Caco-2 (cell line): Measurements from ENCODE around the gene ZNF583. TPM values are rescaled to one million over a fixed set of nuclear protein-coding genes. Genes with fewer than 3 reads are reported as not detected.

Source experiments
- BruUV-seq: library from RNA; stranded (reverse); fragments of 400-500 nt; replicated peaks from 2 replicates; lab custom pipeline; 2021; lab: Mats Ljungman, UMichigan
- CTCF ChIA-PET: fragments of 300-600 bp; sonication (Branson Sonifier 250); formaldehyde crosslinking; loops from one replicate; lab custom pipeline; 2022; ENCODE audit warnings: antibody characterized with exemption; lab: Charles Lee
- POLR2A ChIA-PET: fragments of 300-600 bp; sonication (Branson Sonifier 250); formaldehyde crosslinking; loops from one replicate; lab custom pipeline; 2022; ENCODE audit warnings: antibody characterized with exemption; lab: Charles Lee
- DNase-seq, 2 experiments: peaks; one replicate each; pipeline versions ENCODE4 v3.0.0 to v3.0.0-alpha.2; 2020 to 2022
- H3K27me3 ChIP-seq: replicated peaks from 2 replicates; pipeline ENCODE4 v1.6.0; 2011; ENCODE audit warnings: low read length; ENCODE audit not compliant: control insufficient read depth, insufficient read depth
- H3K36me3 ChIP-seq: 2 replicates; pipeline ENCODE4 v1.5.1; 2011; ENCODE audit warnings: low read length; ENCODE audit not compliant: control insufficient read depth, insufficient read depth
- H3K4me1 ChIP-seq: fragments of 250-450 bp; sonication (Bioruptor Pico); 2 replicates; pipeline ENCODE4 v1.5.1; 2020; ENCODE audit warnings: mild to moderate bottlenecking
- H3K4me3 ChIP-seq: 2 replicates; pipeline ENCODE4 v1.5.1; 2011; ENCODE audit warnings: low read depth, mild to moderate bottlenecking, control low read depth, low read length
- H3K9me3 ChIP-seq: fragments of 250-450 bp; sonication (Bioruptor Pico); 2 replicates; pipeline ENCODE4 v1.5.1; 2020; ENCODE audit warnings: mild to moderate bottlenecking, moderate library complexity
- H3K27ac Mint-ChIP-seq: one replicate; pipeline ENCODE4 v1.8.0; 2022; ENCODE audit warnings: mixed read lengths; ENCODE audit not compliant: unreplicated experiment
- H3K27me3 Mint-ChIP-seq: one replicate; pipeline ENCODE4 v1.8.0; 2022; ENCODE audit warnings: mixed read lengths; ENCODE audit not compliant: insufficient read depth, unreplicated experiment
- H3K36me3 Mint-ChIP-seq: one replicate; pipeline ENCODE4 v1.8.0; 2022; ENCODE audit warnings: mild to moderate bottlenecking, mixed read lengths; ENCODE audit not compliant: insufficient read depth, unreplicated experiment
- H3K4me1 Mint-ChIP-seq: one replicate; pipeline ENCODE4 v1.8.0; 2022; ENCODE audit warnings: low read depth, mixed read lengths; ENCODE audit not compliant: unreplicated experiment
- H3K4me3 Mint-ChIP-seq: one replicate; pipeline ENCODE4 v1.8.0; 2022; ENCODE audit warnings: mild to moderate bottlenecking, moderate library complexity, mixed read lengths; ENCODE audit not compliant: unreplicated experiment
- H3K9me3 Mint-ChIP-seq: one replicate; pipeline ENCODE4 v1.8.0; 2022; ENCODE audit warnings: mixed read lengths; ENCODE audit not compliant: unreplicated experiment
- intact Hi-C: fragments of 100-400 bp; cut with micrococcal nuclease; formaldehyde crosslinking; loops from one replicate; pipeline ENCODE4 v1.10.0; 2022; ENCODE audit not compliant: unreplicated experiment
- total RNA-seq: library from RNA; stranded (reverse); gene quantifications from 2 replicates; pipeline ENCODE4 v1.2.3, GENCODE V29; 2022
- TF ChIP-seq, protein P1 (sequence below), 2 experiments: fragments of 200-600 bp in 1 of 2; IDR thresholded peaks; 1 replicate in 1 of 2; 2 replicates in 1 of 2; pipeline versions ENCODE4 v1.5.1 to v1.8.0; 2011 to 2022; ENCODE audit warnings: antibody characterized with exemption in 1 of 2, control low read depth in 1 of 2, inconsistent platforms in 1 of 2, low read depth in 1 of 2, low read length in 1 of 2, mild to moderate bottlenecking in 1 of 2, moderate library complexity in 1 of 2; ENCODE audit not compliant: insufficient read depth in 1 of 2, severe bottlenecking in 1 of 2, unreplicated experiment in 1 of 2

The ZNF583 gene
- total RNA-seq, 1 experiment from 2014 or later: not detected

DNA sequence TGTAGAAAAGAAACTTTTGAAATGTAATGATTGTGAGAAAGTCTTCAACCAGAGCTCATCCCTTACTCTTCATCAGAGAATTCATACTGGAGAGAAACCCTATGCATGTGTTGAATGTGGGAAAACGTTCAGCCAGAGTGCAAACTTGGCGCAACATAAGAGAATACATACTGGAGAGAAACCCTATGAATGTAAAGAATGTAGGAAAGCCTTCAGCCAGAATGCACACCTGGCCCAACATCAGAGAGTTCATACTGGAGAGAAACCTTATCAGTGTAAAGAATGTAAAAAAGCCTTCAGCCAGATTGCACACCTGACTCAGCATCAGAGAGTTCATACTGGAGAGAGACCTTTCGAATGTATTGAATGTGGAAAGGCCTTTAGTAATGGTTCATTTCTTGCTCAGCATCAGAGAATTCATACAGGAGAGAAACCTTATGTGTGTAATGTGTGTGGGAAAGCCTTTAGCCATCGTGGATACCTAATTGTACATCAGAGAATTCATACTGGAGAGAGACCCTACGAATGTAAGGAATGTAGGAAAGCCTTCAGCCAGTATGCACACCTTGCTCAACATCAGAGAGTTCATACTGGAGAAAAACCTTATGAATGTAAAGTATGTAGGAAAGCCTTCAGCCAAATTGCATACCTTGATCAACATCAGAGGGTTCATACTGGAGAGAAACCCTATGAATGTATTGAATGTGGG is 19.3 kb downstream of the ZNF583 start:
- H3K4me3 Mint-ChIP-seq: no peak overlapping the region
- peaks cover 84% of the 10 kb centered on the region for H3K9me3 Mint-ChIP-seq
- H3K36me3 Mint-ChIP-seq: no peaks in the 10 kb centered on the region
- H3K27me3 Mint-ChIP-seq: no peaks in the 10 kb centered on the region
- POLR2A ChIA-PET: no interaction called here
- intact Hi-C loops: no loop called here
- Histone ChIP-seq H3K4me1 (no peaks in the 10 kb centered on the region), H3K4me3 (no peak overlapping the region), H3K9me3 (peaks cover 76% of the 10 kb centered on the region), H3K36me3 (no peaks in the 10 kb centered on the region), H3K27me3 (no peaks in the 10 kb centered on the region)
- no peak for DNase-seq
- H3K4me1 Mint-ChIP-seq: no peaks in the 10 kb centered on the region
- CTCF ChIA-PET: no interaction called here
- TF ChIP-seq, protein P1, sequence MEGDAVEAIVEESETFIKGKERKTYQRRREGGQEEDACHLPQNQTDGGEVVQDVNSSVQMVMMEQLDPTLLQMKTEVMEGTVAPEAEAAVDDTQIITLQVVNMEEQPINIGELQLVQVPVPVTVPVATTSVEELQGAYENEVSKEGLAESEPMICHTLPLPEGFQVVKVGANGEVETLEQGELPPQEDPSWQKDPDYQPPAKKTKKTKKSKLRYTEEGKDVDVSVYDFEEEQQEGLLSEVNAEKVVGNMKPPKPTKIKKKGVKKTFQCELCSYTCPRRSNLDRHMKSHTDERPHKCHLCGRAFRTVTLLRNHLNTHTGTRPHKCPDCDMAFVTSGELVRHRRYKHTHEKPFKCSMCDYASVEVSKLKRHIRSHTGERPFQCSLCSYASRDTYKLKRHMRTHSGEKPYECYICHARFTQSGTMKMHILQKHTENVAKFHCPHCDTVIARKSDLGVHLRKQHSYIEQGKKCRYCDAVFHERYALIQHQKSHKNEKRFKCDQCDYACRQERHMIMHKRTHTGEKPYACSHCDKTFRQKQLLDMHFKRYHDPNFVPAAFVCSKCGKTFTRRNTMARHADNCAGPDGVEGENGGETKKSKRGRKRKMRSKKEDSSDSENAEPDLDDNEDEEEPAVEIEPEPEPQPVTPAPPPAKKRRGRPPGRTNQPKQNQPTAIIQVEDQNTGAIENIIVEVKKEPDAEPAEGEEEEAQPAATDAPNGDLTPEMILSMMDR (IDR thresholded peaks at IDR 0.05; ENCODE audit: insufficient read depth in 1 of 2, low read depth in 1 of 2, low read length in 1 of 2, severe bottlenecking in 1 of 2, unreplicated experiment in 1 of 2): no peak
- BruUV-seq: no TSS peak
- no peak overlapping the region for H3K27ac Mint-ChIP-seq

DNA sequence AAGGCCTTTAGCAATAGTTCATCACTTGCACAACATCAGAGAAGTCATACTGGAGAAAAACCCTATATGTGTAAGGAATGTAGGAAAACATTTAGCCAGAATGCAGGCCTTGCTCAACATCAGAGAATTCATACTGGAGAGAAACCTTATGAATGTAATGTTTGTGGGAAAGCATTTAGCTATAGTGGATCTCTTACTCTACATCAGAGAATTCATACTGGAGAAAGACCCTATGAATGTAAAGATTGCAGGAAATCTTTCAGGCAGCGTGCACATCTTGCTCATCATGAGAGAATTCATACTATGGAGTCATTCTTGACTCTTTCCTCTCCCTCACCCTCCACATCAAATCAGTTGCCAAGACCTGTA is 19.8 kb downstream of the ZNF583 start:
- CTCF ChIA-PET: no interaction called here
- POLR2A ChIA-PET: no interaction called here
- Mint-ChIP-seq H3K27me3 (no peaks in the 10 kb centered on the region), H3K9me3 (peaks cover 83% of the 10 kb centered on the region), H3K4me1 (no peaks in the 10 kb centered on the region), H3K36me3 (no peaks in the 10 kb centered on the region), H3K27ac (no peak overlapping the region), H3K4me3 (no peak overlapping the region)
- Histone ChIP-seq H3K9me3 (peaks cover 76% of the 10 kb centered on the region), H3K27me3 (no peaks in the 10 kb centered on the region), H3K4me3 (no peak overlapping the region), H3K4me1 (no peaks in the 10 kb centered on the region), H3K36me3 (no peaks in the 10 kb centered on the region)
- no peak for DNase-seq
- no TSS peak for BruUV-seq
- TF ChIP-seq, protein P1 (IDR thresholded peaks at IDR 0.05; ENCODE audit: insufficient read depth in 1 of 2, low read depth in 1 of 2, low read length in 1 of 2, severe bottlenecking in 1 of 2, unreplicated experiment in 1 of 2): no peak
- intact Hi-C loops: no loop called here

DNA sequence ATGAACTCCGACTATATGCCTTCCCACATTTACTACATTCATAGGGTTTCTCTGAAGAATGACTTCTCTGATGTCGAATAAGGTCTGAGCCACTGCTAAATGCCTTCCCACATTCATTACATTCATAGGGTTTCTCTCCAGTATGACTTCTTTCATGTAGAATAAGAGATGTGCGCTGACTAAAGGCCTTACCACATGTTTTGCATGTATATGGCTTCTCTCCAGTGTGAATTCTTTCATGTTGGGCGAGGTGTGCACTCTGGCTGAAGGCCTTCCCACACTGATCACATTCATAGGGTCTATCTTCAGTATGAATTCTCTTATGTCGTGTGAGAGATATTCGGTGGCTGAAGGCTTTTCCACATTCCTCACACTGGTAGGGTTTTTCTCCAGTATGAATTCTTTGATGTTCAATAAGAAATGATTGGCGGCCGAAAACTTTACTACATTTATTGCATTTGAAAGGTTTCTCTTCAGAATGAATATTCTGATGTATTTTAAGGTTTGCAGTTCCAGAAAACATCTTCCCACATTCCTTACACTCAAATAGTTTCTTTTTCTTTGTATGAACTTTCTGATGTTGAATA is 37.2 kb downstream of the ZNF583 start:
- Mint-ChIP-seq H3K9me3 (peaks cover 67% of the 10 kb centered on the region), H3K4me1 (no peaks in the 10 kb centered on the region), H3K36me3 (no peaks in the 10 kb centered on the region), H3K27ac (no peak overlapping the region), H3K27me3 (no peaks in the 10 kb centered on the region), H3K4me3 (no peak overlapping the region)
- no TSS peak for BruUV-seq
- CTCF ChIA-PET: no interaction called here
- TF ChIP-seq, protein P1 (IDR thresholded peaks at IDR 0.05; ENCODE audit: insufficient read depth in 1 of 2, low read depth in 1 of 2, low read length in 1 of 2, severe bottlenecking in 1 of 2, unreplicated experiment in 1 of 2): no peak
- POLR2A ChIA-PET: no interaction called here
- intact Hi-C loops: no loop called here
- H3K9me3 ChIP-seq: peaks cover 41% of the 10 kb centered on the region
- no peak for DNase-seq
- H3K4me3 ChIP-seq: no peak overlapping the region
- H3K27me3 ChIP-seq: no peaks in the 10 kb centered on the region
- H3K36me3 ChIP-seq: no peaks in the 10 kb centered on the region
- H3K4me1 ChIP-seq: no peaks in the 10 kb centered on the region
